ENCODE results near the gene FOLR1.

DNA sequence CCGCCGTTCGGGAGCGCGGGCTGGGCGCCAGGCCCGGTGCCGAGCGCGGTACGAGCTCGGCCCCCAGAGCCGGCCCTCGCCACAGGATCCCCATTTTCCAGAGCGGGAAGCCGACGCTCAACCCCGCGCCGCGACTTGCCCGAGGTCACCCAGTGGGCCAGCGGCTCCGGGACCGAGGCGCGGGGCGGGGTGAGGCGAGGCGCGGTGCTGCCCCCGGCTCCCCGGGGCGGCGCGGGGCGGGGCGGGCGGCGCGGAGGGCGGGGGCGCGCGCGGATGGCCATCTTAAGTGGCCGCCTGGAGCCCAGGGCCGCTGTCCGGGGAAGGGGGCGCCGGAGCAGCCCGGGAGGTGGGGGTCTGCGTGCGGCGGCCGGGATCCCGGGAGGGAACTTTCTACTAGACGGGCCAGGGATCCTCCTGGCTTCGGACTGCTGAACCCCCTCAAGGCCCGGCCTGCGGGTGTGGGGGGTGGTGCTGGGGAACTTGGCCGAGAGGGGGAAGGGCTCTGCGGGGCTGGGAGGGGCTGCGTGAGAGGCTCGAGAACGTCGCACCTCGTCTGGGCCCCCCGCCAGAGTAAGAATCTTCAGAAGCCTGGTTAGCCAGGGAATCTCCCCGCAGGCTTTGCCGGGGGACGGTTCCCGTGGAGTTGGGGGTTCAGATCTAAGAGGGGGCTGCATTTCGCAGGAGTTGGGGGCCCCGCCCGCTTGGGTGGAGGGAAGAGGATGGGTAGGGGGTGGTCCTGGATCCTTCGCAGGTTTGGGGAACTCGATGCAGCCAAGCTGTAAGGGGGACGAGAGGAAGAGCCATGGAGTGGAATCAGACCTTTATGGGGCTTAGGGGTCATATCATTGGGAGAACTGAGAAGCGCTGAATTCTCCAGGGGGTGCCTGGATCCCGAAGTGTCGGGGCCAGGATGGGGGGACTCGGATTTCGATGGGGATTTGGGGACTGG, 31.9 kb downstream of the FOLR1 start:
- TF ChIP-seq CTCF (IDR thresholded peaks at IDR 0.05), result no peak
- TF ChIP-seq POLR2A (IDR thresholded peaks at IDR 0.05), result peak in 2 of 3 donors; percentile 42 to 53

Measured in body of pancreas (tissue), 4 donors.